NCI-H1436 treated with DMSO at 0.1 percent for 48 hours (cell line): ENCODE measurements around the gene LRIF1.
"Not testable (repeated sequence)": the region's sequence is repeated elsewhere in the genome, so short reads cannot be mapped to it uniquely, and the experiment has no call there.

ENCODE experiments used
- DNase-seq: peaks from one replicate; lab custom pipeline; 2025; lab: John Stamatoyannopoulos, UW

LRIF1 gene

DNA sequence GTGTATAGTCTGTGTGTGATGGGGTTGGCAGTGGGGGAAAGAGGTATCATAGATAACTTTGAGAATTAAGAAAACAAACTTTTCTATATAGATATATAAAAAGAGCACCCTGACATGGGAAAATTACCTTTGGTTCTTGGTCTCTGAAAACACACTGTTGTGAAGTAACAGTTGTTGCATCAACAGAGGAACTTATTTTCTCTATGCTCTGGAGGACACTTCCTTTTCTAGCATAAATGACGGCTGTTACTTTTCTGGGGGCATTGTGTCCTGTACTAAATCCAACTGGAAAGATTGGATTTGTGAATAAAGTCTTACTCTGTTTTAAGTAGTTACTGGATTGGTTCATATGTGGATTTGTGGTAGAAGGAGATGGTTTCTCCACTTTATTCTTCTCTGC lies 12.6 kb downstream of the LRIF1 start:
- no peak for DNase-seq

DNA sequence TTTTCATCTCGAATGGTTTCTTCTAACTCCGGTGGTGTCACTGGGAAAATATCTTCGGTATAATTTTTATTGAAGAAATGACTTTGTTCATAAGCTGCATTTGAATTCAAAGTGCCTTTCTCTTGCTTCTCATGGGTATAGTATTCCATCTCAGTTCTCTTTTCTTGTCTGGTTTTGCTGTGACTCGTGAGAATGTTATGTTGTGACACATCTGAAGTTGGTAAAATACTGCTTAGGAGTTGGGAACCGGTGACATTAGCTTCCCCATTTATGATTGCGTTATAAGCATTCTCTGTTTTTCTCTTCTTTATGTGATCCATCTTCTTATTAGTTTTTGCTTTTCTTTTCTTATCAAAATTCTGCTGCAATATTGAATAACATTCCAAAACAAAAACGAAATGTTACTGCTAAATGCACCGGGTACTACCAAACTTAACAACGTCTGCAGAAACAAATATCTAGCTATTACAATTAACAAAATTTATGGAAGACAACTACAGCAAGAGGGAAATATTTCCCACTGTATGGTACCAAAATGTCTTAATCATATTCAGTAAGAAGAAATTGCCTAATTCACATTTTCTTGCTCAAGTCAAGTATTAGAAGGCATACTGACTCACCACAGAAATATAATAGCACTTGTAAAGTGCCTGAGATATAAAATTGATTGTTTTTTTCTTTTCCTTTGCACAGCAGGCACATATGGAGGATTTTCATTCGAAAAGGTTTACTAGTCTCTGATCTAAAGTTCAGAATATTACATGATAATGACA lies 15.5 kb downstream of the LRIF1 start:
- DNase-seq: no peak

DNA sequence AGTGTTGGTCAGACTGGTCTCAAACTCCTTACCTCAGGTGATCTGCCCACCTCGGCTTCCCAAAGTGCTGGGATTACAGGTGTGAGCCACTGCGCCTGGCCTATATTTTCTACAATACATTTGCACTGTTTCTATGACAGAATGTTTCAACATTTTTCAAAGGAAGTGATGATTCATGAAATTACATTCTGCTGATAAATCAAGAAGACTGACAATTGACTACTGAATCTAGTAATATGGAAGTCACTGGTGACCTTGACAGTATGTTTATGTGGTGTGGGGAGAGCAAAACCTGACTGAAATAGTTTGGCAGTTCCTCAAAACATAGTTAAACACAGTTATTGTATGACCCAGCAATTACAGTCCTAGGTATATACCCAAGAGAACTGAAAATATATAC lies 18.1 kb downstream of the LRIF1 start:
- no peak for DNase-seq

DNA sequence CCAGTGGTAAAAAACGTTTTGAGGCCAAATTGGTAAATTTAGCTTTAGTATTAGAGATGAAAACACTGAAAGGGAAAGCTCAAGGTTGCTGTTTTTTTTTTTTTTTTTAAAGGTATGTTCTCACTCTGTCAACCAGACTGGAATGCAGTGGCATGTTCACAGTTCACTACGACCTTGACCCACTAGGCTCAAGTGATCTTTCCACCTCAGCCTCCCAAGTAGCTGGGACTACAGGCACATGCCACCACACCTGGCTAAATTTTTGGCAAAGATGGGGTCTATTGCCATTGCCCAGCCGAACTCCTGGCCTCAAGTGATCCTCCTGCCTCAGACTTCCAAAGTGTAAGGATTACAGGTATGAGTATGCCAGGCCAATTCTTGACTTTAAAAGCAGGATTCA lies 18.9 kb downstream of the LRIF1 start:
- no peak for DNase-seq

DNA sequence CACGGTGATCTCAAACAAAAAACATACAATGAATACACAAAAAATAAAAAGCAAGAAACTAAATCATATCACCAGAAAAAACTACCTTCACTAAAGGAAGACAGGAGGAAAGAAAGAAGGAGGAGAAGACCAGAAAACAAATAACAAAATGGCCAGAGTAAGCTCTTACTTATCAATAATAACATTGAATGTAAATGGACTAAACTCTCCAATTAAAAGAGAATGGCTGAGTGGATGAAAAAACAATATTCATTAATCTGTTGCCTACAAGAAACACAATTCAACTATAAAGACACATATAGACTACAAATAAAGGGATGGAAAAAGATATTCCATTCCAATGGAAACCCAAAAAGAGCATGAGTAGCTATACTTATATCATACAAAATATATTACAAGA lies 27.2 kb downstream of the LRIF1 start:
- no peak for DNase-seq

DNA sequence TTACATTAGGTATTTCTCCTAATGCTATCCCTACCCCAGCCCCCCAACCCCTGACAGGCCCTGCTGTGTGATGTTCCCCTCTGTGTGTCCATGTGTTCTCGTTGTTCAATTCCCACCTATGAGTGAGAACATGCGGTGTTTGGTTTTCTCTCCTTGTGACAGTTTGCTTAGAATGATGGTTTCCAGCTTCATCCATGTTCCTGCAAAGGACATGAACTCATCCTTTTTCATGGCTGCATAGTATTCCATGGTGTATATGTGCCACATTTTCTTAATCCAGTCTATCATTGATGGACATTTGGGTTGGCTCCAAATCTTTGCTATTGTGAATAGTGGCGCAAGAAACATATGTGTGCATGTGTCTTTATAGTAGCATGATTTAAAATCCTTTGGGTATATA lies 32.6 kb downstream of the LRIF1 start:
- not testable (repeated sequence) for DNase-seq

DNA sequence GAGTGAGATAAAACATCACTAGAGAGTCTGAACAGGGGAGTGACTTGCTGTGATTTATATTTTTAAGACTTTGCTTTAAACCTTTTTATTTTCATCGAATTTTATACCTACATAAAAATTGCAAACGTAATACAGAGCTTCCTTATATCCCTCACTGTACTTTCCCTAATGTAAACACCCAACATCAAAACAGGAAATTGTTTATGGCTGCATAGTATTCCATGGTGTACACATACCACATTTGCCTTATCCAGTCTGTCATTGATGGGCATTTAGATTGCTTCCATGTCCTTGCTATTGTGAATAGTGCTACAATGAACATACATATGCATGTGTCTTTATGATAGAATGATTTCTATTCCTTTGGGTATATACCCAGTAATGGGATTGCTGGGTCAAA lies 34.8 kb downstream of the LRIF1 start:
- DNase-seq: no peak

DNA sequence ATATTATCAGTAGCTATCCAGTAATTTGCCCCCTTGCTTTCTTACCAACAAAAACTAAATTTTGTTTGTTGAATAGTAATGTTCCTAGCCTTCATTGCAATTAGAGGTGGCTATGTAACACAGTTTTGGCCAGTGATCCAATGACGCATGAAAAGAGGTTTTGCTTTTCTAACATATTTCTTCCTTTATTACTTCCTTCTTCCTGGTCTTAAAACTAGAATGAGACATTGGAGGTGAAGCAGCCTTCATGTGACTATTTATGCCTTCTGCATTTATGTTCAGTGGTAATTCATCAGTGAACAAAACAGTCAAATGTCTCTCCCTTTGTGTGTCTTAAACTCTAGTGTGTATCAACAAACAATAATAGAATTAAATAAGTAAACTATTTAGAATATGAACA lies 35.5 kb downstream of the LRIF1 start:
- no peak for DNase-seq

DNA sequence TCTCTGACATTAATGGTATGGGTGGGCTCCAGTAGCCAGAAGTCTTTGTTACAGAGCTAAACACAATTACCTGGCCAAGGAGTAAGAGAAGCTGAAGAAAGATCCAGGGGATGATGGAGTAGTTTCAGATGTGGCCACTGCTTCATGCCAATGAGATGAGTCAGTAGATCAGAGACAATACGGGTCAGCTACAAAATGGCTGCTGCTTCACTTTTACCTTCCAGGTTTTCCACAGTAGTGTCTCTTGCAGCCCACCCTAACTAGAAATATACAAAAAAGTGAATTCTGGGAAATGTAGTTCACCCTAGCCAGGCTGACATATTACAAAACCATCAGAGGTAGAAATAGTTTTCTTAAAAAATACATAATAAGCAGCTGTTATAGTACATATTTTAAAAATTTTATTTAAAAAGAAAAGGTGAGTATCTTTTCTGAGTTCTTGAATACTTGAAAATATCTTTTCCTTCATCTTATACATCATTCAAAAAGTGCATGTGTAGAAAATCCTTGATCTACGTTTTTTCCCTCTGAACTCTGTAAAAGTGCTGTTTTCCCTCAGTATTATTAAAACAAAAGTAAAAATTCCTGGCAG lies 36.1 kb downstream of the LRIF1 start:
- DNase-seq: no peak

DNA sequence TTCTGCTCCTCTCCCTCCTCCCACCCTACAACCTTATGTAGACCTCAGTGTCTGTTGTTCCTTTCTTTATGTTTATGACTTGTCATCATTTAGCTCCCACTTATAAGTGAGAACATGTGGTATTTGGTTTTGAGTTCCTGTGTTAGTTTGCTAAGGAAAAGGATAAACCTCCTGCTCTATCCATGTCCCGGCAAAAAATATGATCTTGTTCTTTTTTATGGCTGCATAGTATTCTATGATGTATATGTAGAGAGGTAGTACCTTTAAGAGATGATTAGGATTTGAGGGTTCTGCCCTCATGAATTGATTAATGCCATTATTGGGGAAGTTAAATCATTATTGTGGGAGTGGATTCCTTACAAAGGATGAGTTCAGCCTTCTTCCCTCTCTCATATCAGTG lies 41.8 kb downstream of the LRIF1 start:
- no peak for DNase-seq

DNA sequence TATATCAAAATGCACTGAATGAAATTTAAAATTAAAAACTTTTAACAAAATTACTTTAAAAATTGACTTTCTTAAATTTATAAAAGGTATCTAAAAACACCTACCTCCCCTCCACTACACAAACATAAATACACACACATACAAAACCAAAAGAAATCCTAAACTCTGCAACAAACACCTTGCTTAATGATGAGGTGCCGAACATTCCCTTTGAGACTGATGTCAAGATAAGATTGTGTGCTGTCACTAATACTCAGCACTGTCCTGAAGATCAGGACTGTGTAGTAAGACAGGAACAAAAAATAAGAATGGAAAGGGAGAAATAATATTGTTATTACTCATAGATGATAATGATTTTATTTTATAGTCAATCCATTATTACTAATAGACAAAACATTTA lies 45.7 kb downstream of the LRIF1 start:
- no peak for DNase-seq

DNA sequence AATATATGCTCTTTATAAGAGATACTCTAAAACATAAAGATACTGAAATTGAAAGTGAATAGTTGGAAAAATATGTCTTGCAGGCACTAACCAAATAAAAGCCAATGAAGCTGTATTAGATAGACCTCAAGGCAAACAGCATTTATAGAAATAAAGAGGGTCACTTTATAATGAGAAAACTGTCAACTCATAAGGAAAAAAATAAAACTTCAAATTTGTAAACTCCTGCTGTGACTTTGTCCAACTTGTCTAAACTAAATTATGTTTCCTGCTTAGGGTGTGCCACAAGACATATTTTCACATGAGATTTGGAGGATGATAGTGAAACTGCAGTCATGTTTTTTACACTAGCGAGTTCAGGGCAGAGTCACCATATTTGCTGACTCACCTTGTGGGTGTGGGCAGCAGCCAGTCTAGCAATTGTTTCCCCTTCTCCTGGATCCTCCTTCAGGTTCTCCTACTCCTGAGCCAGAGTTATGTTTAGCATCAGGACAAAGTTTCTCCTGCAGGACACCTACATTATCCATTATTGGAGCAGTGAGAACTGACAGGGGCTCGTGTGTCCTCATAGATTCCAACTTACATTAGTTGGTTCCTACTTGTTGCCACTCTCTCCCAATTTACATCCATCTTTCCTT lies 46.9 kb downstream of the LRIF1 start:
- no peak for DNase-seq

DNA sequence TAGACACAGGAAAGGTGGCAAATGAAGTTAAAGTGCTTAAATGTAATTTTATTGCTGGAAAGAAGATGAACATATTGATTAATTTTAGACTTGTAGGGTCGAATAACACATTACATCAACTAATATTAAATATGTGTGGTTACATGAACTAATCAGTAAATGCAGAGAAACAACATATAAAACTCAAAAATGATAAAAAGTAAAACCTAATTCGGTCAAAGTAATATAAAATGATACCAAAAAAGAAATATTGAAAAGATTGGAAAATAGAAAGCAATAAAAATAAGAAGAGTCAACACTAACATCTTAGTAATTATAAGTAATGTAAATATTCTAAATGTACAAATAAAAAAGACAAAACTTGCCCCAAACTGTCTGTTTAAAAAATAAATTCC lies 47.5 kb downstream of the LRIF1 start:
- DNase-seq: no peak

DNA sequence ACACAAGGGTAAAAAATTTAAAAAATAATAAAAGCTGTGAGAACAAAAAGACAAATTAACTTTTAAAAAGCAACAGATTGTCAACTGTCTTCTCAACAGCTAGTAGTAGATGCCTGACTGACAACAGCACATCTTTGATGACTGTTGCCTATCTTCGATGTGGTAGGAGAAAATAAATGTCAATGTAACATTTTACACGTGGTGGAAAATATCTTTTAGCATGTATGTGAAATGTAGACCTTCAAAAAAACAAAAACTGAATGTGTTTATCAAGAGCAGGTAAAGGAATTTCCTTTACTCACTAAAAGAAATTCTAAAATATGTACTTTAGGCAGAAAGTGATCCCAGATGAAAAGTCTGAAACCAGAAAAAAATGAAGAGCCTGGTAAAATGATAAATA lies 47.9 kb downstream of the LRIF1 start:
- no peak for DNase-seq

DNA sequence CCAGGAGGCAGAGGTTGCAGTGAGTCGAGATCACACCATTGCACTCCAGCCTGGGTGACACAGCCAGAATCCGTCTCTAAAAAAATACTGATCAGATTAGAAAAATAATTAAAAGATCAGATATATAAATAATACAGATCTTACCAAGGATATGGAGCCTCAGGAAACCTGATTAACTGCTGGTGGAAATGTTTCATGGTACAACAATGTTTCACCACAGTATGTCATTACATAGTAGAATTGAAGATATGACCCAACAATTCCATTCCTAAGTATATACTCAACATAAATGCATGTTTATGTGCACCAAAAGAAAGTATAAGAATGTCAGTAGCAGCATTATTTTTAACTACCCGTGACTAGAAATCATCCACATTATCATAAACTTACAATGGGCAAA lies 49.0 kb downstream of the LRIF1 start:
- DNase-seq: no peak

DNA sequence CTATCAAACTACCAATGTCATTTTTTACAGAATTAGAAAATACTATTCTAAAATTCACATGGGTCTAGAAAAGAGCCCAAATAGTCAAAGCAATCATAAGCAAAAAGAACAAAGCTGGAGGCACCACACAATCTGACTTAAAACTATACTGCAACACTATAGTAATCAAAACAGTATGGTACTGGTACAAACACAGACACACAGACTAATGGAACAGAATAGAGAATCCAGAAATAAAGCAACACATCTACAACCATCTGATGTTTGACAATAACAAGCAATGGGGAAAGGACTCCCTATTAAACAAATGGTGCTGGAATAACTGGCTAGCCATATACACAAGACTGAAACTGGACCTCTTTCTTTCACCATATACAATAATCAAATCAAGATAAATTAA lies 50.9 kb downstream of the LRIF1 start:
- no peak for DNase-seq

DNA sequence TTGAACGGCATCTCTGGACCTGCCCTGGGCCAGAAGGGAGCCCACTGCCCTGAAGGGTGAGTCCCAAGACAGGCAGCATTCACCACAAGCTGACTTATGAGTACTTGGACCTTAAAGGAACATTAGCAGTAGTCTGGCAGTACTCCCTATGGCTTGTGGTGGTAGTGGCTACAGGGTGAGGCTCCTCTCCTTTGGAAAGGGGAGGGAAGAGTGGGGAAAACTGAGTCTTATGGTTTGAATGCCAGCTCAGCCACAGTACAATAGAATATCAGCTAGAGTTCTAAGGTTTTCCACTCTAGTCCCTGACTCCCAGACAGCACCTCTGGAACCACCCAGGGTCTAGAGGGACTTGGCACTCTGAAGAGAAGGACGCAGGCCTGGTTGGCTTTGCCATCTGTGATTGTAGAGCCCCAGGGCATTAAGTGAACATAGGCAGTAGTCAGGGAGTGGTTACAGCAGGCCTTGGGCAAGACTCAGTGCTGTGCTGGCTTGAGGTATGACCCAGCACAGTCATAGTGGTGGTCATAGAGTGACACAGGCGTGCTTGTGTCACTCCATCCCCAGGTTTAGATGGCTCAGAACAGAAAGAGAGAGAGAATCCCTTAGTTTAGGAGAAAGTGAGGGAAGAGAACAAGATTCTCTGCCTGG lies 59.7 kb downstream of the LRIF1 start:
- no peak for DNase-seq

DNA sequence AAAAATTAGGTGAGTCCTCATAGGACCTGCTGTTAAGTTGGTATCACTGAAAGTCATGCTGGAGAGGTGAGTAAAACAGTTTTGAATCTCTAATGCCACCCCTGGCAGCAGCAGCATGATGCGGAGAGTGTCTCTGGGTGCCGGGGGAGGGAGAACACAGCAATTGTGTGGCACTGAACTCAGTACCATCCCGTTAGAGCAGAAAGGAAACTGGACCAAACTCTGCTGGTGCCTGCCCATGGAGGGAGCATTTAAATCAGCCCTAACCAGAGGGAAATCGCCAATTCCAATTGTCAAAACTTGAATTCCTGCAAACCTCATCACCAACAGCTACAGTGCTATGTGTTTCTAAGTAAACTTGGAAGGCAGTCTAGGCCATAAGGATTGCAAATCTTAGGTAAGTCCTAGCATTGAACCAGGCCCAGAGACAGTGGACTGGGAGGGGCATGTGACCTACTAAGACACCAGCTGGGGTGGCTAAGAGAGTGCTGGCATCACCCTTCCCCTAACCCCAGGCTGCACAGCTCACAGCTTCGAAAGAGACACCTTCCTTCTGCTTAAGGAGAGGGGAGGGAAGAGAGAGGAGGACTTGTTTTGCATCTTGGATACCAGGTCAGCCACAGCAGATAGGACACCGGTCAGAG lies 60.8 kb downstream of the LRIF1 start:
- no peak for DNase-seq

DNA sequence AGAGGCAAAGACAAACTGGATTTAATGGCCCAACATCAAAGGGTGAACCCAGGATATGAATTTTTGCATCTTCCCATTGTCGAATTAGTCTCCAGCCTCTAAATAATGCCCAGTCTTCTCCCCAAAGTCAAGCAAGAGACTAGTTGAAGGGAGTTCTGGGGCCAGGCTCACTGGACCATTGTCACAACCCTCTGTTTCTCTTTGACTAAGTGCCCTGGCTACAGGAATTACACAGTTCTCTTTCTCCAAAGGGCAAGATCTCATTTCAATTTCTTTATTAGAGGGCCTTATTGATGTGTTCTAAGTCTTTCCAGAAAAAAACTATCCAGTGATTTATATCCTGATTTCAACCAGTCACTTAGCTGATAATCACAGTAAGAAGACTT lies 64.3 kb downstream of the LRIF1 start:
- no peak for DNase-seq

DNA sequence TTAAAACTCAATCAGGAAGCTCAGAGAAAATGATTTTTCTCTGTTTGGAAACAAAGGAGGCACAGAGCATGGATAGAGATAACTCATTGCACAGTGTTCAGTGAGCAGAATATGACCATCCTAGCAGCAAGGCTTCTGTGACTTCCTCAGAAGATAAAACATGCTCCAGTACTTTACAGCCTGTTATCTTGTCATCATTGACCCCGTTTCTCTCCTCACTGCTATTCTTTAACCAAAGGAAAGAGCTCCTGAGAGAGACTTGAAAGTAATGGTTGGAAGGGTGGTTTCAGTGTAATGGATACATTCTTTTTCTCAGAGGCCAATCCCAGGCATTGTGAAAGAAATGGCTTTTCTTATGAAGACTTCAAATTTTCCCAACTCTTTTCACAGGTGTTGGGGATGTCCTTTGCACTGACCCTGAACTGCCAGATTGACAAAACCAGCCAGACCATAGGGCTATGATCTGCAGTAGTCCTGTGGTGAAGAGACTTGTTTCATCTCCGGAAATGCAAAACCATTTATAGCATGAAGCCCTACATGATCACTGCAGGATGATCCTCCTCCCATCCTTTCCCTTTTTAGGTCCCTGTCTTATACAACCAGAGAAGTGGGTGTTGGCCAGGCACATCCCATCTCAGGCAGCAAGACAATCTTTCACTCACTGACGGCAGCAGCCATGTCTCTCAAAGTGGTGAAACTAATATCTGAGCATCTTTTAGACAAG lies 64.8 kb downstream of the LRIF1 start:
- no peak for DNase-seq

DNA sequence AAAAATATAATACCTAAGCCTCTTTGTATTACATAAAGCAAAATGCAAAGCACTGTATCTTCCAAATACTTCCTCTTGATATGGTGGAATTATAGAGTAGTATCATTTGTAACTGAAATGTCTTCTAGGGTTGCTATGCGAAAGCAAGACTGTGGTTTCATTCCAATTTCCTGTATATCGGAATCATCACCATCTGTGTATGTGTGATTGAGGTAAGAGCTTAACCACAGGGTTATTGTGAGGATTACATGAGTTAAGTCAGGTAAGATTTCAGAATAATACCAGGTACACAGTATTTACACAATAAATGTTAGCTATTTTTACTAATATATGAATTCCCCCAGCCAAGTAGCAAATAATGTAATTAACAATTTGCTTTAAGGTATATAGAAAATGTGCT lies 66.0 kb downstream of the LRIF1 start:
- no peak for DNase-seq
